Endometrial microvascular endothelial cells (primary cell): ENCODE data around the gene AMPH. TPM values are rescaled to one million over a fixed set of nuclear protein-coding genes. Genes with fewer than 3 reads are reported as not detected.
"Not testable (repeated sequence)": the region's sequence is repeated elsewhere in the genome, so short reads cannot be mapped to it uniquely, and the experiment has no call there.

Experiments
- in situ Hi-C: cut with HindIII; loops from 2 replicates; pipeline ENCODE4 v1.10.0; 2017; ENCODE audit warnings: low sequenced_read_pairs, low pct_unique_long_range_greater_than_20kb; ENCODE audit errors: inconsistent ontology term
- total RNA-seq: library from RNA; depleted of rRNA; stranded (reverse); fragments of >200 nt; gene quantifications from one replicate; pipeline ENCODE4 v1.2.3, GENCODE V29; 2015; ENCODE audit errors: inconsistent ontology term

The AMPH gene
- total RNA-seq, 1 donor from 2014 or later: not detected

- in situ Hi-C loops: no loop called here
Observed at GRCh38 chr7:38629651-38630510, 1.3 kb downstream of the AMPH start.

GRCh38 chr7:38628630-38629385 lies 2.4 kb downstream of the AMPH start:
- in situ Hi-C loops: no loop called here

GRCh38 chr7:38625866-38626265 lies 5.3 kb downstream of the AMPH start:
- in situ Hi-C loops: no loop called here

GRCh38 chr7:38615665-38616064 lies 15.5 kb downstream of the AMPH start:
- in situ Hi-C loops: no loop called here

- in situ Hi-C loops: no loop called here
Observed at GRCh38 chr7:38607466-38607865, 23.7 kb downstream of the AMPH start.

- in situ Hi-C loops: no loop called here
Observed at GRCh38 chr7:38600741-38601140, 30.4 kb downstream of the AMPH start.

- in situ Hi-C loops: no loop called here
Observed at GRCh38 chr7:38594949-38595348, 36.2 kb downstream of the AMPH start.

GRCh38 chr7:38592737-38593288 lies 38.4 kb downstream of the AMPH start:
- in situ Hi-C loops: no loop called here

- in situ Hi-C loops: no loop called here
Observed at GRCh38 chr7:38585572-38586354, 45.4 kb downstream of the AMPH start.

GRCh38 chr7:38584443-38585210 lies 46.5 kb downstream of the AMPH start:
- in situ Hi-C loops: no loop called here

GRCh38 chr7:38580485-38580884 lies 50.7 kb downstream of the AMPH start:
- in situ Hi-C loops: no loop called here

GRCh38 chr7:38574086-38574485 lies 57.1 kb downstream of the AMPH start:
- in situ Hi-C loops: no loop called here

GRCh38 chr7:38571620-38572019 lies 59.6 kb downstream of the AMPH start:
- in situ Hi-C loops: not testable (repeated sequence)

GRCh38 chr7:38568497-38568896 lies 62.7 kb downstream of the AMPH start:
- in situ Hi-C loops: no loop called here

- in situ Hi-C loops: no loop called here
Observed at GRCh38 chr7:38565289-38565688, 65.9 kb downstream of the AMPH start.

GRCh38 chr7:38563741-38564140 lies 67.4 kb downstream of the AMPH start:
- in situ Hi-C loops: no loop called here

- in situ Hi-C loops: no loop called here
Observed at GRCh38 chr7:38561166-38561565, 70.0 kb downstream of the AMPH start.

- in situ Hi-C loops: no loop called here
Observed at GRCh38 chr7:38558761-38559345, 72.3 kb downstream of the AMPH start.
